Caki2 (cell line): ENCODE measurements around the gene PLCD3. TPM values are rescaled to one million over a fixed set of nuclear protein-coding genes. Genes with fewer than 3 reads are reported as not detected.

Experiments used
- DNase-seq: peaks from one replicate; pipeline ENCODE4 v3.0.0-alpha.2; 2015; ENCODE audit warnings: low read depth
- in situ Hi-C: cut with HindIII; loops from 2 replicates; pipeline ENCODE4 v1.10.0; 2016; ENCODE audit warnings: low sequenced_read_pairs, low pct_unique_long_range_greater_than_20kb, mixed read lengths
- total RNA-seq: library from RNA; depleted of rRNA; stranded (reverse); fragments of >200 nt; shearing (Covaris generic); gene quantifications from 2 replicates; pipeline ENCODE4 v1.2.3, GENCODE V29; 2014; ENCODE audit warnings: low replicate concordance; rRNA removed

Gene PLCD3
- 74.9 and 164 TPM in 2 replicates for total RNA-seq

- in situ Hi-C loops = no loop called here
- no peak for DNase-seq
Observed at GRCh38 chr17:45132320-45132571, at the start of gene PLCD3. Gene PLCD3 (minus strand): TSS chr17:45132515. CDS start chr17:45132410, 105 bp downstream.

GRCh38 chr17:45177563-45177962 is 45.2 kb upstream of the PLCD3 start:
- no peak for DNase-seq
- in situ Hi-C loops = no loop called here

GRCh38 chr17:45175759-45176115 is 43.4 kb upstream of the PLCD3 start:
- no peak for DNase-seq
- in situ Hi-C loops = no loop called here

GRCh38 chr17:45172541-45173286 is 40.4 kb upstream of the PLCD3 start:
- peak; percentile 96 for DNase-seq
- in situ Hi-C loops = no loop called here

GRCh38 chr17:45172232-45172540 is 39.9 kb upstream of the PLCD3 start:
- in situ Hi-C loops = no loop called here
- DNase-seq = no peak

GRCh38 chr17:45171338-45172231 is 39.3 kb upstream of the PLCD3 start:
- DNase-seq = peak; percentile 81
- in situ Hi-C loops = no loop called here

- in situ Hi-C loops = no loop called here
- peak; percentile 92 for DNase-seq
Observed at GRCh38 chr17:45170931-45171337, 38.6 kb upstream of the PLCD3 start.

GRCh38 chr17:45170280-45170930 is 38.1 kb upstream of the PLCD3 start:
- in situ Hi-C loops = no loop called here
- DNase-seq = no peak

GRCh38 chr17:45168991-45169752 is 36.9 kb upstream of the PLCD3 start:
- in situ Hi-C loops = no loop called here
- DNase-seq = no peak

GRCh38 chr17:45164734-45165269 is 32.5 kb upstream of the PLCD3 start:
- DNase-seq = no peak
- in situ Hi-C loops = no loop called here

GRCh38 chr17:45162025-45162687 is 29.8 kb upstream of the PLCD3 start:
- in situ Hi-C loops = no loop called here

GRCh38 chr17:45161288-45162024 is 29.1 kb upstream of the PLCD3 start, which contains the start of gene HEXIM2:
Gene HEXIM2 (plus strand): TSS chr17:45161875. CDS start chr17:45162794, 919 bp downstream.
- in situ Hi-C loops = no loop called here
- peak; percentile 100 for DNase-seq

More at GRCh38 chr17:45162025-45162687, 29.8 kb upstream of the PLCD3 start:
- no peak for DNase-seq

- peak; percentile 67 for DNase-seq
- in situ Hi-C loops = no loop called here
Observed at GRCh38 chr17:45160447-45161287, 28.4 kb upstream of the PLCD3 start.

- DNase-seq = no peak
- in situ Hi-C loops = loop anchor here (10.0 kb wide), 1 partner anchor 159 kb away; the partner anchor contains the start of gene MAP3K14
Observed at GRCh38 chr17:45156242-45156641, 23.9 kb upstream of the PLCD3 start.

GRCh38 chr17:45155483-45155882 is 23.2 kb upstream of the PLCD3 start:
- in situ Hi-C loops = loop anchor here (10.0 kb wide), 1 partner anchor 159 kb away; the partner anchor contains the start of gene MAP3K14
- DNase-seq = no peak

- in situ Hi-C loops = loop anchor here (10.0 kb wide), 1 partner anchor 160 kb away; the partner anchor contains the start of gene MAP3K14
- no peak for DNase-seq
Observed at GRCh38 chr17:45155029-45155428, 22.7 kb upstream of the PLCD3 start.
